Thoracic aorta (tissue), 2 donors: Measurements from ENCODE around the gene RRP8. TPM values are rescaled to one million over a fixed set of nuclear protein-coding genes. Genes with fewer than 3 reads are reported as not detected.

Source experiments
- ATAC-seq: fragments of 150-250 bp; one replicate; pipeline ENCODE4 v1.8.0; 2017; ENCODE audit warnings: low read depth; ENCODE audit not compliant: insufficient number of reproducible peaks, low FRiP score
- DNase-seq: peaks from one replicate; pipeline ENCODE4 v3.0.0-alpha.2; 2020; ENCODE audit warnings: low spot score
- H3K27ac ChIP-seq, 2 donors: fragments of 200-600 bp; sonication (generic); 1 replicate in 1 of 2; 2 replicates in 1 of 2; pipeline ENCODE4 v1.5.1; 2016; ENCODE audit warnings: mild to moderate bottlenecking in 2 of 2, moderate library complexity in 2 of 2
- H3K27me3 ChIP-seq: fragments of 200-600 bp; sonication (generic); replicated peaks from 2 replicates; pipeline ENCODE4 v1.6.0; 2016; ENCODE audit warnings: mild to moderate bottlenecking; ENCODE audit not compliant: insufficient read depth
- H3K36me3 ChIP-seq: fragments of 200-600 bp; sonication (generic); one replicate; pipeline ENCODE4 v1.5.1; 2016
- H3K4me1 ChIP-seq, 2 donors: fragments of 200-600 bp; sonication (generic); 1 replicate in 1 of 2; 2 replicates in 1 of 2; pipeline versions ENCODE4 v1.5.1 to v1.6.0; 2016; ENCODE audit warnings: low read depth in 2 of 2, mild to moderate bottlenecking in 1 of 2; ENCODE audit not compliant: control insufficient read depth in 1 of 2
- H3K4me3 ChIP-seq: fragments of 200-600 bp; sonication (generic); 2 replicates; pipeline ENCODE4 v1.5.1; 2016; ENCODE audit warnings: mild to moderate bottlenecking
- H3K9me3 ChIP-seq: fragments of 200-600 bp; sonication (generic); 2 replicates; pipeline ENCODE4 v1.5.1; 2016
- total RNA-seq, 2 donors: library from RNA; depleted of rRNA; stranded (reverse); fragments of >200 nt; gene quantifications; one replicate each; pipeline versions ENCODE4 v1.1.0 to v1.2.3, GENCODE V29; 2016
- TF ChIP-seq, protein P1 (sequence below): fragments of 200-600 bp; sonication (generic); IDR thresholded peaks from one replicate; pipeline ENCODE4 v1.5.1; 2019; ENCODE audit warnings: antibody characterized with exemption

Gene RRP8
- total RNA-seq, 2 donors from 2014 or later = 13.9 to 35.8 TPM

DNA sequence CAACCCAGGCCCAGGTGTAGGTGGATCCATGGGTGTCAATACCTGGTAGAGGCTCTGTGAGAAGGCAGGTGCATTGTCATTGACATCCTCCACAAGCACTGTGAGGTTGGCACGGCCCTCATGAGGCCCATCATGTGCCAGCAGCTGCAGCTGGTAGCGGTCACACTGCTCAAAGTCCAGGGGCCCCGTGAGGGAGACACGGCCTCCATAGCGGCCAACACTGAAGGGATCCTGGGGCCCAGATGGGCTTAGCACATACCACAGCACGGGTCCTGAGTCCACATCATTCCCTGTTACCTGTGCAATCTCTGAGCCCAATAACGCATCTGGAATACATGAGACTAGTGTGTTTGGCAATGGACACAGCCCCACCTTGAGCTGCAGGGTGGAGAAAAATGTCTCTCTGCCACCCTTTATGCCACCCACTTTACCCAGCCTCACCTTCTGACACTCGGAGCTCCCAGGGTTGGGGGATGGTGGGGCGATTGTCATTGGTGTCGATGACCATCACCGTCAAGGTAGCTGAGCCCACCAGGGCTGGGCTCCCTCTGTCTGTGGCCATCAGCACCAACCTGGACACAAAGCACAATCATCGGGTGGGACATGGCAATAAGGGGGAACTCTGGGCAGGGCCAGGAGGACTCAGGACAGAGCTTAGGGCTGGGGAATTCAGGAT, 21.9 kb upstream of the RRP8 start:
- Histone ChIP-seq H3K36me3 (peaks cover 51% of the 10 kb centered on the region), H3K4me1 (no peaks in the 10 kb centered on the region), H3K27me3 (no peaks in the 10 kb centered on the region), H3K4me3 (no peak overlapping the region), H3K27ac (no peak overlapping the region), H3K9me3 (no peaks in the 10 kb centered on the region)
- ATAC-seq (no peak), DNase-seq (no peak)
- TF ChIP-seq, protein P1, sequence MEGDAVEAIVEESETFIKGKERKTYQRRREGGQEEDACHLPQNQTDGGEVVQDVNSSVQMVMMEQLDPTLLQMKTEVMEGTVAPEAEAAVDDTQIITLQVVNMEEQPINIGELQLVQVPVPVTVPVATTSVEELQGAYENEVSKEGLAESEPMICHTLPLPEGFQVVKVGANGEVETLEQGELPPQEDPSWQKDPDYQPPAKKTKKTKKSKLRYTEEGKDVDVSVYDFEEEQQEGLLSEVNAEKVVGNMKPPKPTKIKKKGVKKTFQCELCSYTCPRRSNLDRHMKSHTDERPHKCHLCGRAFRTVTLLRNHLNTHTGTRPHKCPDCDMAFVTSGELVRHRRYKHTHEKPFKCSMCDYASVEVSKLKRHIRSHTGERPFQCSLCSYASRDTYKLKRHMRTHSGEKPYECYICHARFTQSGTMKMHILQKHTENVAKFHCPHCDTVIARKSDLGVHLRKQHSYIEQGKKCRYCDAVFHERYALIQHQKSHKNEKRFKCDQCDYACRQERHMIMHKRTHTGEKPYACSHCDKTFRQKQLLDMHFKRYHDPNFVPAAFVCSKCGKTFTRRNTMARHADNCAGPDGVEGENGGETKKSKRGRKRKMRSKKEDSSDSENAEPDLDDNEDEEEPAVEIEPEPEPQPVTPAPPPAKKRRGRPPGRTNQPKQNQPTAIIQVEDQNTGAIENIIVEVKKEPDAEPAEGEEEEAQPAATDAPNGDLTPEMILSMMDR = no peak

DNA sequence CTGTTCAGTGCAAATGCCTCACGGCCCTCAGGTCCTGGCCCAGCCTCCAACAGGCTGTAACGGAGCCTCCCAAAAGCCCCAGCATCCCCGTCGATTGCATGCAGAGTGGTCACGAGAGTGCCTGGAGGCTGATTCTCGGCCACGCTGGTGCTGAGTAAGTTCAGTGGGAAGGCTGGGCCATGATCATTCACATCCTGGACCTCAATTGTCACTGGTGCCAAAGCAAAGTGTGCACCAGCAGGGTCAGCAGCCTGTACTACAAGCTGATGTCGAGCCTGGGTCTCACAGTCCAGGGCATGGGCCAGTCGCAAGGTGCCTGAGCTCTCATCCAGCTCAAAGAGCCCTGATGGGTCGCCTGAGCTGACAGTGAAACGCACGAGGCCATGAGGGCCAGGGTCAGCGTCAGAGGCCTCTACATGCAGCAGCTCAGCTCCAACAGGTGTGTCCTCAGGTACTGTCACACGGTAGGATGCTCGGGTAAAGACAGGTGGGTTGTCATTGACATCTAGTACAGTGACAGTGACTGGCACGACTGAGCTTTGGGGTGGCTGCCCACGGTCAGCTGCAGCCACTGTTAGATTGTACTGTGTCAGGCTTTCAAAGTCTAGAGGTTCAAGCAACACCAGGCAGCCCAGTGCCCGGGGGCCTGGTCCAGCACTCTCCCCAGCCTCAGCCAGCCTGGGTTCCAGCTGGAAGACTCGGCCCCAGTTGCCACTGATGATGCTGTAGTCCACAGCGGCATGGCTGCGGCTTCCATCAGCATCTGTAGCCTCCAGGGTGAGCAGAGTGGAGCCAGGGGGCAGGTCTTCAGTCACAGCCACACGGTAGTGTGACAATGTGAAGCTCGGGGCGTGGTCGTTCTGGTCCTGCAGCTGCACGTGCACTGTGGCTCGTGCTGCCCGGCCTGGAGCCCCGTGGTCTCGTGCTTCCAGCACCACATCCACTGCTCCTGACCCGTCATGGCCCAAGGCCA, 20.3 kb upstream of the RRP8 start:
- H3K27ac ChIP-seq = no peak overlapping the region
- peaks cover under 1 to 9% of the 10 kb centered on the region in 2 donors for H3K4me1 ChIP-seq
- ATAC-seq = no peak
- H3K9me3 ChIP-seq = no peaks in the 10 kb centered on the region
- DNase-seq = no peak
- H3K4me3 ChIP-seq = no peak overlapping the region
- peaks cover 36% of the 10 kb centered on the region for H3K36me3 ChIP-seq
- no peaks in the 10 kb centered on the region for H3K27me3 ChIP-seq
- TF ChIP-seq, protein P1 = no peak

DNA sequence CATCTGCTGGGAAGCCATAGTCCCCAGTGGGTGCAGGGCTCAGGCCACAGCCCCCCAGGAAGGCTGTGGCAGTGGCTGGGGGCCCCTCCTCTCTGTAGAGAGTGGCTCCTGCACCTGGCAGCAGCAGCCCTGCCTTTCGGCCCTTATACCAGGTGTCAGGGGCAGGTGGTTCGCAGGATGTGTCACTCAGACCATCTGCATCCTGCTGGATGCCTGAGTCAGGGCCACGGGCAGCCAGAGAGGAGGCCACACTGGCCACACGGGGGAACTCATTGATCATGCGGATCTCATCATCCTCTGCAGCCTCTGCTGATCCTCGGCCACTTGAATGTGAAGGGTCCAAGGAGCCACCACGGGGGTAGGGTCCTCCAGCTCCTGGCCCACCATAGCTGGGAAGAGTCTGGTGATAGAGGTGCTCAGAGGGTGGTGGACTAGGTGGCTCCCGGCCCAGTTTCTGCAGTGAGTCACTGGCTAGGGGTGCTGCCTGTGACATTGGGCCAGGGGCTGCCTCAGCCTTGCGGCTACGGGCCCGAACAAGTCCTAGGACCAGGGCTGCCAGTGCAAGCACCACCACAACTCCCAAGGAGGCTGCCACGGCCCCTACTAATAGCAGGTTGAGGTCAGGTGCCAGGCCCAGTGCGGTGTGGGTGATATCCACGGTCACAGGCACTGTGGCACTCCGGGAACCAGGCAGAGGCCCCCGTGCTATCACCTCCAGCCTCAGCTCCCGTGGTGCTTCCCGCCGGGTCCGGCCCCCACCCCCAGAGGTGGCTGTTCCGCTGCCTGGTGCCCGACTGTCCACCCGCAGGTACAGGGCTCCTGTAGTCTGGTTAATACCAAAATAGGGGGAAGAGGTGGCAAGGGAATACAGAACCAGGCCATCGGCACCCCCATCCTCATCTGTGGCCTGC, 19.1 kb upstream of the RRP8 start:
- TF ChIP-seq, protein P1 = no peak
- Histone ChIP-seq H3K27ac (no peak overlapping the region), H3K27me3 (no peaks in the 10 kb centered on the region), H3K9me3 (no peaks in the 10 kb centered on the region), H3K4me1 (peaks cover 12 to 21% of the 10 kb centered on the region in 2 donors), H3K36me3 (peaks cover 30% of the 10 kb centered on the region), H3K4me3 (no peak overlapping the region)
- ATAC-seq (no peak), DNase-seq (no peak)

DNA sequence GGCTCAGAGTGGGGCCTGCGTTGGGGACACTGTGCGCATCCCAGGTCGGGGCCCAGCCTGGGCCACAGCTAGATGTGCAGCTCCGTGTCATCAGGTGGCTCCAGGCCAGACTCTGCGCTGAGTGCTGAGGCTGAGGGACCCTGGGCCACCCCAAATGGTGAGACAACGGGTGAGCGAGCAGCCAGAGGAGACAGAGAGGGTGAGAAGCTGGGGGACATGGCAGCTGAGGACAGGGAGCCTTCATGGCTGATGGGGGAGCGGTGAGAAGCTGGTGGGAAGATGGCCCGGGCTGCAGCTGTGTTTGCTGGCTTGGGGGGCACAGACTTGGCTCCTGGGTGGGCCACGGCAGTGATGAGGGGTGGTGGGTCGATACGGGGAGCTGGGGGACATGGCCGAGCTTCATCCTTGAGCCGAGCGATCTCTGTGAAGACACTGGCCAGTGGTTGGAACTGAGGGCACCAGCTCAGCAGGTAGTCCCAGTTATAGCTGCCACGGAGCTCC, 18.3 kb upstream of the RRP8 start:
- Histone ChIP-seq H3K27ac (no peak overlapping the region), H3K36me3 (peaks cover 23% of the 10 kb centered on the region), H3K9me3 (no peaks in the 10 kb centered on the region), H3K4me1 (peaks cover 13 to 23% of the 10 kb centered on the region in 2 donors), H3K27me3 (no peaks in the 10 kb centered on the region), H3K4me3 (no peak overlapping the region)
- no peak for DNase-seq
- TF ChIP-seq, protein P1 = no peak
- ATAC-seq = no peak
